HTERT RPE-1 (cell line): Measurements from ENCODE around the gene SEC14L5.
"Not testable (repeated sequence)": the region's sequence is repeated elsewhere in the genome, so short reads cannot be mapped to it uniquely, and the experiment has no call there.

Experiments used
- in situ Hi-C: fragments of 300-500 bp; cut with MboI; formaldehyde crosslinking; loops from 4 replicates; pipeline ENCODE4 v1.14.3; 2020; ENCODE audit warnings: low sequenced_read_pairs

Gene SEC14L5

GRCh38 chr16:5033256-5034166, 75.4 kb downstream of the SEC14L5 start, which contains the start of gene NAGPA:
Gene NAGPA (minus strand): TSS chr16:5033935. CDS start chr16:5033914, 21 bp downstream.
- in situ Hi-C loops: no loop called here

- in situ Hi-C loops: no loop called here
These were observed 76.0 kb downstream of the SEC14L5 start for GRCh38 chr16:5034167-5034523.

- in situ Hi-C loops: no loop called here
These were observed 77.7 kb downstream of the SEC14L5 start for GRCh38 chr16:5035909-5036227.

GRCh38 chr16:5036228-5037156, 78.4 kb downstream of the SEC14L5 start:
- in situ Hi-C loops: no loop called here

- in situ Hi-C loops: no loop called here
These were observed 82.3 kb downstream of the SEC14L5 start for GRCh38 chr16:5040451-5040850.

DNA sequence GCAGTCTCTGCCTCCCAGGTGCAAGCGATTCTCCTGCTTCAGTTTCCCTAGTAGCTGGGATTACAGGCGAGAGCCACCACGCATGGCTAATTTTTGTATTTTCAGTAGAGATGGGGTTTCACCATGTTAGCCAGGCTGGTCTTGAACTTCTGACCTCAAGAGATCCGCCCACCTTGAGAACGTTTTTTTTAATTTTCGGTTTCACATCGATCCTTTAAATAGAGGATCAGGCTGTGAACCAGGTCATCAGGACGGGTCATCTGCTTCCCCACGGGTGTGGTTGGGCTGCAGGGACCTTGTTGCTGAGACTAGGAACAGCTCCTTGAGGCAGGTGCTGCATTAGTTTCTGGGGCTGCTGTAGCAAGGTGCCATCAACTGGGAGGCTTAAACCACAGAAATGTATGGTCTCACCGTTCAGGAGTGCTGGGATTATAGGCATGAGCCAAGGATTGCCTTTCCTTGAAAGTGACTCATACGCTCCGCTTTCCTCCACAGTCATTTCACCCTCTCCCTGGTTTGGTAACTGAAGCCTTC, 83.5 kb downstream of the SEC14L5 start:
- in situ Hi-C loops: no loop called here

DNA sequence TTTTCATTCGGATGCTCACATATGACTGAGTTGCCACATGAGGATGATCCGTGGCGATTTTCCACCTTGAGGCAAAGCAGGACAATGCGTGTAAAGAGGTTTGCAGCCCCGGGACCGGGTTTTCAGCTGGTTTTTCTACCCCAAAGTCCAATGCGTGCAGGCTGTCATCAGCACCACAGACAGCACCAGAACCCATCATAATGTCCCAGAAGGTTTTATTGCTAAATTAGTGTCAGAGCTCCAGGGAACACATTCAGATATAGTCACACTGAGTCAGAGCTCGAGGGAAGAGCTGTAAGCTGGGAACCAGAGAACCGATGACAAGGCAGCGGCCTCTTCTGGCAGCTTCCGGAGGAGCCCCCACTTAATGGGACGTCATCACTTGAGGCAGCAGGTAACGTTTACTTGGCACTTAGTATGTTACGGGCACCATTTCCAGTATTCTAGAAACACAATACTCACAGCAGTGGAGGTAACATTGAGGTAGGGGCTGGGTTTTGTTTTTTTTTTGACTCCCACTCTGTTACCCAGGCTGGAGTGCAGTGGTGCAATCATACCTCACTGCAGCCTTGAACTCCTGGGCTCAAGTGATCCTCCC, 84.5 kb downstream of the SEC14L5 start:
- in situ Hi-C loops: no loop called here

- in situ Hi-C loops: no loop called here
These were observed 85.9 kb downstream of the SEC14L5 start for GRCh38 chr16:5044011-5044540.

- in situ Hi-C loops: not testable (repeated sequence)
These were observed 86.5 kb downstream of the SEC14L5 start for GRCh38 chr16:5044581-5044980.

DNA sequence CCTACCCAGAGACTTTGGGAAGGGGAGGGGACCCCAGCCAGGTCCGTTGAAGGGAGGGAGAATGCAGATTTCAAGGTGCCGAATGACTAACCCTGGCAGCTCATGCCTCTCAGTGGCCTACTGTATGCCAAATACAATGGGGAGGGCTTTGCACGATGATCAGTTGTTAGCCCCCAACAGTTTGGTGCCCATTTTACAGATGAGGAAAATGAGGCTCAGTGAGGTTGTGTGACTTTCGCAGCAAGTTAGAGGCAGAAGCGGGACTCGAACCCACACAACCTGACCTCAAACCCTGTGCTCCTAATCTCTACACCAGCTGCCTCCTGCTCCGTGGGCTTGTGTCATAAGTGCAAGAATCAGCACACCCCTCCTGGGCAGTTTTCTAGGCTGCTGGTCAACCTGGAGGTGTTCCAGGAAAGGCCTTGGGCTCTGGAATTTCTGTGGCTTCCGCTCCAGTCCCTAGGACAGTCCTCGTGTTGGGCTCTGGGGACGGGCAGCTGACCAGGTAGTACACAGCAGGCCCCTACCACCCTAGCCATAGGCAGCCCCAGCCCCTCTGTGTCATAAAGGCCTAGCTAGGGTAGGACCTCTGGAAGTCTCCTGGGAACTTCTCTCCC, 87.5 kb downstream of the SEC14L5 start:
- in situ Hi-C loops: no loop called here

DNA sequence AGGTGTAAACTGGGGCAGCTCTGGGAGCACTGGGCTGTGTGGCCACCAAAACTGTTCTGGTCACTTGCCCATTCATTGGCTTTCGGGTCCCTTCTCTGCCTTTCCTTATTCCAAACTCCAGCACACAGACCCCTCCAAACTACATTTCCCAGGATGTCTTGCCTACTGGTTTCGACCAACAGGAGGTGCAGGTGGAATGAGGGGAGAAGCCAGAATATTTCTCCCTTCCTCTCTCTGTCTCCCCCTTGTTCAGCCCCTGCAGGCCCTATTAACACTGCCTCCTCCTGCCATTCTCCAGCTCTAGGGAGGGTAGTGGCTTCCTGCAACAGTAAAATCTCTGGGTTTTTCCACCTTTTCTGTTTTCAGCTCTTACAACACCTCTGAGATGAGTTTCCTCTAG, 88.8 kb downstream of the SEC14L5 start:
- in situ Hi-C loops: no loop called here

DNA sequence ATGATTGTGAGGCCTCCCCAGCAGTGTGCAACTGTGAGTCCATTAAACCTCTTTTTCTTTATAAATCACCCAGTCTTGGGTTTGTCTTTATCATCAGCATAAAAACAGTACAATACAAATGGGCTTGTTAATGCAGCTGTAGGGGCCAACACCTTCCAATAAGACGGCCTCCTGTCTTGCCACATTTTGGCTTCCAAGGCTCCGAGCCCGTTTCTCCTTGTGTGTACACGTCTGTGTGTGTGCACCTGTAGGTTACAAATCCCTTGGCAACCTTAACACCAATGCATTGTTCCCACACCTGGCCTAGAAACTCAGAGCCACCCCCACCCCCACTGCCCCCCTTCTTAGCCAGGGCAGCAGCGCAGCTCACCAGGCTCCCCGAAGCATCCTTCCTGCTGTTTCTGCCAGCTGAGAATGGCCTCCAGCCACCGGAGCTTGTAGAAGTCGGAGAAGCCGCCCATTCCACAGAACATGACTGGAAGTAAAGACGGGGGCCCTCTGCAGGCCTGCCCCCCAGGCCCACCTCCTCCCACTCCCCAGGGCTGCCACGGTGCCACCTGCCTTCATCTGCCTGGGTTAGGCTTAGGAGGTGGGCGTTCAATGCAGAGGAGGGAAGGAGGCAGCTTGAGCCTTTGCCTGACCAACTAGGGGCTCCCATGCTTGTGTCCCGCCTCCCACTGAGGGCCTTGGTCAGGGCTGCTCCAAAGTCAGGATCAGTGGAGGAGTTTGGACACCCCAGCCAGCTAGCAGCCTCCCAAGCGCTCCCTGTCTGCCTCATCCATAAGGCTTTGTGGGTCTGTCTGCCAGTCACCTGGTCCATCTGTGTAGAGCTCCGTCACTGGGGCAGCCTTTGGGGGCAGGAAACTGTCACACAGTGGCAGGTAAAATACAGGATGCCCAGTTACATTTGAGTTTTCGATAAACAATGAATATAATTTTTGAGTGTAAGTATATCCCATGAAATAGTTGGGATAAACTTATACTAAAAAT, 97.0 kb downstream of the SEC14L5 start:
- in situ Hi-C loops: no loop called here

DNA sequence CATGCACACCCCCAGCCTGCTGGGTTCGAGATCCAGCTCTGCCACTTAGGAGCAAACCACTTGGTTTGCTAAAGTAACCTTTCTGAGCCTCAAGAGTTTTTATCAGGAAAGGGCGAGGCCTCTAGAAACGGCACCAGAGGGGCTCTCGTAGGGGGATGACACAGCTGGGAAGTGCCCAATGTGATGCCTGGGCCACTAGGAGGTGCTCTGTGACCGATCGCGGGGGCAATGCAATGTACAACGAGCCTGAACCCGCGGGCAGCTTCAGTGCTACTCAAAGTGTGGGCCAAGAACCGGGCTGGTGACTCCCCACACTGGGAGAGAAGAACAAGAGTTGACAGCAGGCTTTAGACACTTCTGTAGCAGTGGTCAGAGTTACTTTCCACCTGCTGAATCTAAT, 98.2 kb downstream of the SEC14L5 start:
- in situ Hi-C loops: no loop called here

DNA sequence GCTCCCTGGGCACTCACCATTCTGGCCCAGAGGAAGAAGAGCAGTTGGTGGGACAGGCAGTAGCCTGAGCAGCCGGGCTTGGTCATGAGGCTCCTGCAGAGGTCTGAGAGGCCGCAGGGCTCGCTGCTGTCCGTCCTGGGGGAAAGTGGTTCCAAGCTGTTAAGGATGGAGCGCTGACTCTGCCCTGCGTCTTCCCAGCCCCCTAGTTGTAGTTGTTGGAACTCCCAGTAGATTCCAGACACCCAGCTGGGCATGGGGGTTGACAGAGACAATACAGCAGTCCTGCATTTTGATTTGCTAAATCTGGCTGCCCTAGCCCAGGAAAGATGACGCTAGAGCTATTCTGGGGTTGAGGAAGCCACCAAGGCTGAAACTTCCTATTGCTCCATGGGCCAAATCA, 100.3 kb downstream of the SEC14L5 start:
- in situ Hi-C loops: no loop called here

DNA sequence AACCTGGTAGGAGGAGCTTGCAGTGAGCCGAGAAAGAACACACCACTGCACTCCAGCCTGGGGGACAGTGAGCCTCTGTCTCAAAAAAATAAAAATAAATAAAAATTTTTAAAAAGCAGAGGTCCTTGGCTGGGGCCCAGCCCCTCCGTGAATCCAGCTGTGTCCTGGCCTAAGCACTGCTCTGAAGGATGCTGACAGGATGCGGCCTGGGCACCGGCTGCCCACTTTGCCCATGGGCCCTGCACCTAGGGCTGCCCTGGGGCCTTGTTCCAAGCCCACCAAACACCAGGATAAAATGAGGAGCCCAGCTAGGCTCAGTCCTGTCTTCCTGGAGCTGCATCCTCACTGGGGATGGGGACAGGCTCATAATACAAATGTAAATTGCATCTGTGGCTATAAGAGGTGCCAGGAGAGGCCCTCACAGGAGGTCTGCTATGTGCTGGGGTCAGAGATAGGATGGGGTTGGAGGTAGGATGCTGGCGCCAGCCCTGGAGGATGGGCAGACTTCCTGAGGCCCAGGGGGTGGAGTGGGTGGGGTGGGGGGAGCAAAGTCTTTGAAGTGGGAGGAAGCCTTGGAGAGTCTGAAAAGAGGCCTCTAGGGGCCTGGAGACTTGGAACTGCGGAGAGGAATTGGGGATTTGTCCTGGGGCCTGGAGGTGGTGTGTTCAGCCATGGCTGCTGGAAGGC, 101.4 kb downstream of the SEC14L5 start:
- in situ Hi-C loops: no loop called here

- in situ Hi-C loops: no loop called here
These were observed 102.0 kb downstream of the SEC14L5 start for GRCh38 chr16:5060073-5060641.

DNA sequence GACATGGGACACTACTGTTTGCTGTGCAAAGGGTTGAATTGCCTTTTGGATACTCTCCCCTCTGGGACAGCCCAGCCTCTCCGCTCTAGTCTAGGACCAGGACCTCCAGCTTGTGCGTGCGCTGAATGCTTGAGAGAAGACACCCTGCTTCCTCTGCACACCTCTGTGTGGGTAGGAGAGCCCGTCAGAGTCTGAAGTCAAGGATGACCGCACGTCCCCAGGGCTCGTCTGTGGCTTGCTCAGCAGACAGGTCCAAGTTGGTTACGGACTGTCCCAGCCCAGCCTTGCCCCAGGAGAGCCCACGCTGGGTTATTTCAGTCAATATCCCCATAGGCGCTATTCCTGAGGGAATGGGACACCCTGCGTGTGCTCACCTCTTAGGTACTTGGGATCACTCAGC, 103.9 kb downstream of the SEC14L5 start:
- in situ Hi-C loops: no loop called here
